A549 (cell line): ENCODE measurements around the gene FDPS. TPM values are rescaled to one million over a fixed set of nuclear protein-coding genes. Genes with fewer than 3 reads are reported as not detected.

Source experiments
- ATAC-seq, 2 experiments: fragments of 200-7000 bp in 1 of 2; fragments of >200 bp in 1 of 2; cut with Nextera tagmentation in 1 of 2; cut with Tn5 transposase in 1 of 2; 3 replicates each; pipeline versions ENCODE4 v1.8.0 to v1.9.1; 2018 to 2020; ENCODE audit warnings: mild to moderate bottlenecking in 1 of 2, moderate library complexity in 1 of 2
- CTCF ChIA-PET: fragments of 300-600 bp; sonication (Branson Sonifier 250); formaldehyde crosslinking; extraction: SDS; loops from one replicate; lab custom pipeline; 2021; ENCODE audit warnings: antibody characterized with exemption, inconsistent platforms; lab: Yijun Ruan, JAX
- POLR2A ChIA-PET: fragments of 350-600 bp; formaldehyde crosslinking; extraction: SDS; loops from one replicate; lab custom pipeline; 2021; ENCODE audit warnings: antibody characterized with exemption, inconsistent platforms; lab: Yijun Ruan, JAX
- DNase-seq, 2 experiments: peaks; one replicate each; pipeline versions ENCODE4 v3.0.0 to v3.0.0-alpha.2; 2011 to 2016; ENCODE audit warnings: low read depth in 1 of 2, low spot score in 1 of 2
- FAIRE-seq: peaks from 2 replicates; lab custom pipeline; 2011; peaks lifted over from hg19 to GRCh38; lab: Jason Lieb, UNC
- H3K27ac ChIP-seq, 2 experiments: fragments of >200 bp; sonication (Bioruptor Twin); formaldehyde crosslinking; 3 replicates each; pipeline ENCODE4 v1.5.1; 2016 to 2017
- H3K4me1 ChIP-seq: fragments of >200 bp; sonication (Bioruptor Twin); formaldehyde crosslinking; 3 replicates; pipeline ENCODE4 v1.6.1; 2016
- H3K4me2 ChIP-seq: fragments of >200 bp; sonication (Bioruptor Twin); formaldehyde crosslinking; 3 replicates; pipeline ENCODE4 v1.6.1; 2016
- H3K4me3 ChIP-seq: fragments of >200 bp; sonication (Bioruptor Twin); formaldehyde crosslinking; 3 replicates; pipeline ENCODE4 v1.5.1; 2016
- H3K9me3 ChIP-seq: fragments of >200 bp; sonication (Bioruptor Twin); formaldehyde crosslinking; 3 replicates; pipeline ENCODE4 v1.6.1; 2016
- CHD4 ChIP-seq: fragments of 200-600 bp; sonication (generic); IDR thresholded peaks from 2 replicates; pipeline ENCODE4 v1.6.1; 2016; ENCODE audit warnings: antibody characterized with exemption, mild to moderate bottlenecking, borderline replicate concordance
- FOXS1 ChIP-seq: fragments of 250-450 bp; sonication (Bioruptor Pico); IDR thresholded peaks from 2 replicates; pipeline ENCODE4 v1.5.0; 2020; ENCODE audit warnings: mild to moderate bottlenecking, moderate library complexity
- HOXB5 ChIP-seq: fragments of 250-450 bp; sonication (Bioruptor Pico); IDR thresholded peaks from 2 replicates; pipeline ENCODE4 v1.5.0; 2020; ENCODE audit warnings: mild to moderate bottlenecking, moderate library complexity
- MAFK ChIP-seq: fragments of 450-650 bp; IDR thresholded peaks from 2 replicates; pipeline ENCODE4 v1.6.1; 2014; ENCODE audit not compliant: partially characterized antibody
- MYC ChIP-seq: IDR thresholded peaks from 2 replicates; pipeline ENCODE4 v1.6.1; 2012; ENCODE audit warnings: mild to moderate bottlenecking, inconsistent platforms, low read length, improper control_type of control experiment, borderline replicate concordance
- NFE2L2 ChIP-seq: fragments of 150-350 bp; conservative IDR thresholded peaks from 2 replicates; pipeline ENCODE4 v1.6.1; 2014; ENCODE audit warnings: low read length
- NR3C1 ChIP-seq: fragments of >200 bp; sonication (Bioruptor Twin); formaldehyde crosslinking; IDR thresholded peaks from 3 replicates; pipeline ENCODE4 v1.6.1; 2017
- POLR2A ChIP-seq: IDR thresholded peaks from 2 replicates; pipeline ENCODE4 v1.6.1; 2012; ENCODE audit warnings: mild to moderate bottlenecking, low read length
- RAD21 ChIP-seq, 2 experiments: fragments of >200 bp in 1 of 2; sonication (Bioruptor Twin) in 1 of 2; formaldehyde crosslinking in 1 of 2; IDR thresholded peaks in 1 of 2; conservative IDR thresholded peaks in 1 of 2; 2 replicates in 1 of 2; 3 replicates in 1 of 2; pipeline ENCODE4 v1.6.1; 2012 to 2018; ENCODE audit warnings: inconsistent platforms in 1 of 2
- RARB ChIP-seq: fragments of 250-450 bp; sonication (Bioruptor Pico); IDR thresholded peaks from 2 replicates; pipeline ENCODE4 v1.8.0; 2021; ENCODE audit warnings: mild to moderate bottlenecking, moderate library complexity
- ZC3H11A ChIP-seq: fragments of 450-650 bp; IDR thresholded peaks from 2 replicates; pipeline ENCODE4 v1.6.1; 2014; ENCODE audit warnings: antibody characterized with exemption, mild to moderate bottlenecking
- ZFP36 ChIP-seq: fragments of 450-650 bp; IDR thresholded peaks from 2 replicates; pipeline ENCODE4 v1.6.1; 2014; ENCODE audit warnings: borderline replicate concordance; ENCODE audit not compliant: partially characterized antibody
- ZNF302 ChIP-seq: fragments of 250-450 bp; sonication (Bioruptor Pico); IDR thresholded peaks from 2 replicates; pipeline ENCODE4 v1.9.0; 2021; ENCODE audit warnings: inconsistent platforms, mild to moderate bottlenecking, moderate library complexity
- ZSCAN20 ChIP-seq: fragments of 250-450 bp; sonication (Bioruptor Pico); IDR thresholded peaks from 2 replicates; pipeline ENCODE4 v1.8.0; 2022; ENCODE audit warnings: mild to moderate bottlenecking, moderate library complexity
- WGBS: methylation state at CpG from one replicate; pipeline ENCODE4 v1.1.6; 2017; ENCODE audit errors: missing lambda C conversion rate; 5-methylcytosine and 5-hydroxymethylcytosine counted together
- polyA plus RNA-seq, 4 experiments: library from polyadenylated mRNA; depleted of rRNA in 3 of 4; stranded (reverse); fragments of >200 nt; fragmentation: RNase III in 1 of 4; extraction: RNeasy Plus Mini Kit Qiagen cat#74134 plus additional on column Dnase treatment in 1 of 4; gene quantifications; 2 replicates in 3 of 4; 3 replicates in 1 of 4; pipeline ENCODE4 v1.2.3, GENCODE V29; 2011 to 2017
- TF ChIP-seq, protein P1 (sequence below): fragments of 250-450 bp; sonication (Bioruptor Pico); IDR thresholded peaks from 2 replicates; pipeline ENCODE4 v1.5.0; 2021; ENCODE audit warnings: mild to moderate bottlenecking, moderate library complexity, borderline replicate concordance
- TF ChIP-seq, protein P2 (sequence below): fragments of 250-450 bp; sonication (Bioruptor Pico); IDR thresholded peaks from 2 replicates; pipeline ENCODE4 v1.5.0; 2020; ENCODE audit warnings: low read depth, mild to moderate bottlenecking, moderate library complexity
- TF ChIP-seq, protein P3 (sequence below): fragments of 150-350 bp; IDR thresholded peaks from 2 replicates; pipeline ENCODE4 v1.6.1; 2014; ENCODE audit warnings: low read depth, mild to moderate bottlenecking, low read length
- TF ChIP-seq, protein P4 (sequence below): fragments of 450-650 bp; IDR thresholded peaks from 2 replicates; pipeline ENCODE4 v1.6.1; 2014; ENCODE audit warnings: antibody characterized with exemption

The FDPS gene
- polyA plus RNA-seq, 2 of the 4 experiments (the other 2 are of a cell fraction) = 148 to 228 TPM

DNA sequence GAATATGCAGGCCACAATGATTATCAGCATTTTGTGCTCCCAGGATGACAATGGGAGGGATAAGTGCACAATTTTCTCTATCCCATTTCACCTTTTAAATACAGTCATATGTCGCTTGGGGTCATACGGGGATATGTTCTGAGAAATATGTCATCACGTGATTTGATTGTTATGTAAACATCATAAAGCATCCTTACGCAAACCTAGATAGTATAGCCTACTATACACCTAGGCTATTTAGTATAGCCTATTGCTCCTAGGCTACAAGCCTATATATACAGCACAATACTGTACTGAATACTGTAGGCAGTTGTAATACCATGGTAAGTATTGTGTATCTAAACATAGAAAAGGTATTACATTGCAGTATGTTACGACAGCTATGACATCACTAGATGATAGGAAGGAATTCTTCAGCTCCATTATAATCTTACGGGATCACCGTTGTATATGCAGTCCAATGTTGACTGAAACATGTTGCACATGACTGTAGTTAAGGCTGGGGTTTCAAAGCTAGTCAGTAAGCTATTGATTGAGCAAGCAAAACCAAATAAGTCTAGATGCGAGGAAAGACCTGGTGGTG is 30.9 kb downstream of the FDPS start:
- no peak; a peak in 1 of 6 replicates for ATAC-seq
- H3K9me3 ChIP-seq = no peaks in the 10 kb centered on the region
- H3K4me2 ChIP-seq = no peak overlapping the region
- DNase-seq = no peak
- POLR2A ChIA-PET = no interaction called here
- H3K4me1 ChIP-seq = no peaks in the 10 kb centered on the region
- FAIRE-seq = no peak
- H3K27ac ChIP-seq = no peak overlapping the region
- WGBS = 90% methylated on average over 8 of the region's 8 CpGs
- TF ChIP-seq FOXS1 (CRISPR knock-in tag) (no peak), ZNF302 (no peak), MYC (no peak), CHD4 (no peak), ZSCAN20 (CRISPR knock-in tag) (no peak)
- TF ChIP-seq, protein P1, sequence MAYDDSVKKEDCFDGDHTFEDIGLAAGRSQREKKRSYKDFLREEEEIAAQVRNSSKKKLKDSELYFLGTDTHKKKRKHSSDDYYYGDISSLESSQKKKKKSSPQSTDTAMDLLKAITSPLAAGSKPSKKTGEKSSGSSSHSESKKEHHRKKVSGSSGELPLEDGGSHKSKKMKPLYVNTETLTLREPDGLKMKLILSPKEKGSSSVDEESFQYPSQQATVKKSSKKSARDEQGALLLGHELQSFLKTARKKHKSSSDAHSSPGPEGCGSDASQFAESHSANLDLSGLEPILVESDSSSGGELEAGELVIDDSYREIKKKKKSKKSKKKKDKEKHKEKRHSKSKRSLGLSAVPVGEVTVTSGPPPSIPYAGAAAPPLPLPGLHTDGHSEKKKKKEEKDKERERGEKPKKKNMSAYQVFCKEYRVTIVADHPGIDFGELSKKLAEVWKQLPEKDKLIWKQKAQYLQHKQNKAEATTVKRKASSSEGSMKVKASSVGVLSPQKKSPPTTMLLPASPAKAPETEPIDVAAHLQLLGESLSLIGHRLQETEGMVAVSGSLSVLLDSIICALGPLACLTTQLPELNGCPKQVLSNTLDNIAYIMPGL (CRISPR knock-in tag) = no peak
- TF ChIP-seq, protein P2, sequence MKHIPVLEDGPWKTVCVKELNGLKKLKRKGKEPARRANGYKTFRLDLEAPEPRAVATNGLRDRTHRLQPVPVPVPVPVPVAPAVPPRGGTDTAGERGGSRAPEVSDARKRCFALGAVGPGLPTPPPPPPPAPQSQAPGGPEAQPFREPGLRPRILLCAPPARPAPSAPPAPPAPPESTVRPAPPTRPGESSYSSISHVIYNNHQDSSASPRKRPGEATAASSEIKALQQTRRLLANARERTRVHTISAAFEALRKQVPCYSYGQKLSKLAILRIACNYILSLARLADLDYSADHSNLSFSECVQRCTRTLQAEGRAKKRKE = no peak
- CTCF ChIA-PET = interaction anchor here (0.6 to 6.1 kb wide), 9 partner anchors 11 to 253 kb away, joined by 3 to 43 read pairs (median 3); no protein-coding TSS in a partner anchor
- no peak overlapping the region for H3K4me3 ChIP-seq

DNA sequence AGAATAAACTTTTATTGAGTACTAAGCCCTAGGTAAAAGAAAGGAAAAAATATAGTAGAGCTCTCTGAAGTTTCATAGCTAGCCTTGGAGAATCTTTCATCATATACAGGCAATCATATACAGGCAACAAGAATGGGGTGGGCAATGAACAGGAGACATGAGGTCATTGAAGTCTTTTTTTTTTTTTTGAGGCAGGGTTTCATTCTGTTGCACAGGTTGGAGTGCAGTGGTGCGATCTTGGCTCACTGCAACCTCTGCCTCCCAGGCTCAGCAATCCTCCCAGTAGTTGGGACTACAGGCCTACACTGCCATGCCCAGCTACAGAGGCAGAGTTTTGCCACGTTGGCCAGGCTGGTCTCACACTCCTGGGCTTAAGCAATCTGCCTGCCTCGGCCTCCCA is 34.2 kb downstream of the FDPS start:
- Histone ChIP-seq H3K4me2 (no peak overlapping the region), H3K9me3 (no peaks in the 10 kb centered on the region), H3K27ac (no peak overlapping the region), H3K4me1 (no peaks in the 10 kb centered on the region), H3K4me3 (no peak overlapping the region)
- FAIRE-seq = no peak
- no peak for DNase-seq
- CTCF ChIA-PET = interaction anchor here (0.9 to 6.1 kb wide), 3 partner anchors 18 to 92 kb away, joined by 3 to 43 read pairs (median 11); no protein-coding TSS in a partner anchor
- TF ChIP-seq RARB (CRISPR knock-in tag) (no peak), POLR2A (no peak), RAD21 (conservative IDR thresholded peaks at IDR 0.05 in 1 of 2, IDR thresholded peaks at IDR 0.05 in 1 of 2) (no peak), ZFP36 (no peak), NFE2L2 (no peak), MYC (no peak), MAFK (no peak), NR3C1 (no peak)
- TF ChIP-seq, protein P1 (CRISPR knock-in tag) = no peak
- TF ChIP-seq, protein P3, sequence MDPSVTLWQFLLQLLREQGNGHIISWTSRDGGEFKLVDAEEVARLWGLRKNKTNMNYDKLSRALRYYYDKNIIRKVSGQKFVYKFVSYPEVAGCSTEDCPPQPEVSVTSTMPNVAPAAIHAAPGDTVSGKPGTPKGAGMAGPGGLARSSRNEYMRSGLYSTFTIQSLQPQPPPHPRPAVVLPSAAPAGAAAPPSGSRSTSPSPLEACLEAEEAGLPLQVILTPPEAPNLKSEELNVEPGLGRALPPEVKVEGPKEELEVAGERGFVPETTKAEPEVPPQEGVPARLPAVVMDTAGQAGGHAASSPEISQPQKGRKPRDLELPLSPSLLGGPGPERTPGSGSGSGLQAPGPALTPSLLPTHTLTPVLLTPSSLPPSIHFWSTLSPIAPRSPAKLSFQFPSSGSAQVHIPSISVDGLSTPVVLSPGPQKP = no peak
- ATAC-seq = no peak
- POLR2A ChIA-PET = interaction anchor here (1.2 kb wide), 1 partner anchor 19 kb away, joined by 3 read pairs; no protein-coding TSS in a partner anchor
- 73% methylated on average over 3 of the region's 3 CpGs for WGBS

DNA sequence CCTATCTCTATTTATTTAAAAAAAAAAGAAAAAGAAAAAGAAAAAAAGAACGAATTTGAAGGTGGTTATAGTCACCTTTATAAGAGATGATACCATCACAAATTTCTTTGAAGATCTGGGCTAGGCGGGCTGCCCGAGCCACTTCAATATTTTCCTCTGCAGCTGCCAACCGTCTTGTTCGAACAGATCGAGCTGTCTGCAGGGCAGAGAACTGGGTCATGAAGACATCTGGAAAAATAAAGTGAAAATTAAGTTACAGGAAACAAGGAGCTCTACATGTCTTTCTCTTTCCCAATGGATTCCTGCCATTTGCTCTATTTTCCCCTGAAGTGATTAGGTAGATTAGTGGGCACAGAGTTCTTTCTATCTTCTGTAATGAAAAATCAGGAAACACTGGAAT is 44.0 kb downstream of the FDPS start:
- ChIA-PET CTCF (interaction anchor here (0.6 to 1.2 kb wide), 3 partner anchors 14 to 209 kb away, joined by 3 to 5 read pairs (median 3); no protein-coding TSS in a partner anchor), POLR2A (no interaction called here)
- no peak for ATAC-seq
- no peak overlapping the region for H3K27ac ChIP-seq
- no peak for FAIRE-seq
- 84% methylated on average over 6 of the region's 6 CpGs for WGBS
- no peak for DNase-seq
- H3K4me2 ChIP-seq = no peak overlapping the region
- H3K4me3 ChIP-seq = no peak overlapping the region
- H3K9me3 ChIP-seq = no peaks in the 10 kb centered on the region
- H3K4me1 ChIP-seq = no peaks in the 10 kb centered on the region
- no peak for TF ChIP-seq ZC3H11A
- no peak for TF ChIP-seq HOXB5 (CRISPR knock-in tag)
- TF ChIP-seq MYC = no peak
- no peak for TF ChIP-seq RAD21 (conservative IDR thresholded peaks at IDR 0.05 in 1 of 2, IDR thresholded peaks at IDR 0.05 in 1 of 2)
- TF ChIP-seq, protein P4, sequence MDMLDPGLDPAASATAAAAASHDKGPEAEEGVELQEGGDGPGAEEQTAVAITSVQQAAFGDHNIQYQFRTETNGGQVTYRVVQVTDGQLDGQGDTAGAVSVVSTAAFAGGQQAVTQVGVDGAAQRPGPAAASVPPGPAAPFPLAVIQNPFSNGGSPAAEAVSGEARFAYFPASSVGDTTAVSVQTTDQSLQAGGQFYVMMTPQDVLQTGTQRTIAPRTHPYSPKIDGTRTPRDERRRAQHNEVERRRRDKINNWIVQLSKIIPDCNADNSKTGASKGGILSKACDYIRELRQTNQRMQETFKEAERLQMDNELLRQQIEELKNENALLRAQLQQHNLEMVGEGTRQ = no peak
